Neural crest cell (in vitro differentiated cells): ENCODE results near the gene RCE1. TPM values are rescaled to one million over a fixed set of nuclear protein-coding genes. Genes with fewer than 3 reads are reported as not detected.

Experiments used
- DNase-seq: peaks from one replicate; pipeline ENCODE4 v3.0.0; 2021; ENCODE audit warnings: low read depth, mixed read lengths, low spot score
- H3K27ac Mint-ChIP-seq: one replicate; pipeline ENCODE4 v1.8.0; 2021; ENCODE audit warnings: mild to moderate bottlenecking, mixed read lengths; ENCODE audit not compliant: unreplicated experiment
- H3K27me3 Mint-ChIP-seq: 2 replicates; pipeline ENCODE4 v1.8.0; 2021; ENCODE audit warnings: low read depth, mild to moderate bottlenecking, mixed read lengths
- H3K36me3 Mint-ChIP-seq: 2 replicates; pipeline ENCODE4 v1.8.0; 2021; ENCODE audit warnings: low read depth, mild to moderate bottlenecking, mixed read lengths
- H3K4me1 Mint-ChIP-seq: 2 replicates; pipeline ENCODE4 v1.8.0; 2021; ENCODE audit warnings: mixed read lengths
- H3K4me3 Mint-ChIP-seq: one replicate; pipeline ENCODE4 v1.8.0; 2021; ENCODE audit warnings: mild to moderate bottlenecking, mixed read lengths
- H3K9me3 Mint-ChIP-seq: 2 replicates; pipeline ENCODE4 v1.8.0; 2021; ENCODE audit warnings: mixed read lengths
- CTCF ChIP-seq: fragments of 200-600 bp; sonication (generic); conservative IDR thresholded peaks from 2 replicates; pipeline ENCODE4 v1.5.0; 2021; ENCODE audit warnings: antibody characterized with exemption, mild to moderate bottlenecking
- total RNA-seq: library from RNA; stranded (reverse); gene quantifications from 2 replicates; pipeline ENCODE4 v1.2.1, GENCODE V29; 2021

Gene RCE1
- total RNA-seq, 1 donor from 2014 or later = 35.8 TPM

DNA sequence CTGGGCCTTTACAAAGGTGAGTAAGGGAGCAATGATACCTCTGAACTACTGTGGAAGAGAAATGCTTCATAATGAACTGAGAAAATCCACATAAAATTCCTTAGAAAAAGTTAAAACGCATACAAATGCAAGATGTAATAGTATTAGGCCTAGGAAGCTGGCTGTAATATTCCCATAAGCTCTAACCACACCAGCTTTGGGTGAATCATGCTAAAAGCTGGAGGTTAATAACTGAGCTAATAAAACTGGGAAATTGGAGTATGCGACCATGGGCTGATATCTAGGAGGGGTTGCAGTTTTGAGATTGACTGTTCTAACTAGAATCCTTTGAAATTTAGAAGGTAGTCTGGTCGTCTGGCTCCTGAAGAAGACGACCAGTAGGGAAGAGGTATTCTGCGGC, 28.6 kb upstream of the RCE1 start:
- no peaks in the 10 kb centered on the region for H3K9me3 Mint-ChIP-seq
- H3K27me3 Mint-ChIP-seq = no peaks in the 10 kb centered on the region
- no peaks in the 10 kb centered on the region for H3K36me3 Mint-ChIP-seq
- no peak overlapping the region for H3K4me3 Mint-ChIP-seq
- no peak for DNase-seq
- H3K4me1 Mint-ChIP-seq = no peaks in the 10 kb centered on the region
- no peak overlapping the region for H3K27ac Mint-ChIP-seq
- no peak for TF ChIP-seq CTCF

- Mint-ChIP-seq H3K27ac (no peak overlapping the region), H3K4me3 (no peak overlapping the region), H3K36me3 (no peaks in the 10 kb centered on the region), H3K9me3 (no peaks in the 10 kb centered on the region), H3K27me3 (no peaks in the 10 kb centered on the region), H3K4me1 (no peaks in the 10 kb centered on the region)
- no peak for TF ChIP-seq CTCF
- DNase-seq = no peak
These were observed 27.6 kb upstream of the RCE1 start for GRCh38 chr11:66815646-66816045.

GRCh38 chr11:66818231-66818955, 24.8 kb upstream of the RCE1 start:
- Mint-ChIP-seq H3K9me3 (no peaks in the 10 kb centered on the region), H3K27ac (no peak overlapping the region), H3K4me3 (no peak overlapping the region), H3K36me3 (no peaks in the 10 kb centered on the region), H3K27me3 (no peaks in the 10 kb centered on the region), H3K4me1 (no peaks in the 10 kb centered on the region)
- no peak for TF ChIP-seq CTCF
- DNase-seq = no peak

- no peak overlapping the region for H3K27ac Mint-ChIP-seq
- no peaks in the 10 kb centered on the region for H3K27me3 Mint-ChIP-seq
- H3K4me1 Mint-ChIP-seq = no peaks in the 10 kb centered on the region
- no peaks in the 10 kb centered on the region for H3K36me3 Mint-ChIP-seq
- no peak for TF ChIP-seq CTCF
- DNase-seq = no peak
- no peaks in the 10 kb centered on the region for H3K9me3 Mint-ChIP-seq
- H3K4me3 Mint-ChIP-seq = no peak overlapping the region
These were observed 22.9 kb upstream of the RCE1 start for GRCh38 chr11:66820381-66820780.

DNA sequence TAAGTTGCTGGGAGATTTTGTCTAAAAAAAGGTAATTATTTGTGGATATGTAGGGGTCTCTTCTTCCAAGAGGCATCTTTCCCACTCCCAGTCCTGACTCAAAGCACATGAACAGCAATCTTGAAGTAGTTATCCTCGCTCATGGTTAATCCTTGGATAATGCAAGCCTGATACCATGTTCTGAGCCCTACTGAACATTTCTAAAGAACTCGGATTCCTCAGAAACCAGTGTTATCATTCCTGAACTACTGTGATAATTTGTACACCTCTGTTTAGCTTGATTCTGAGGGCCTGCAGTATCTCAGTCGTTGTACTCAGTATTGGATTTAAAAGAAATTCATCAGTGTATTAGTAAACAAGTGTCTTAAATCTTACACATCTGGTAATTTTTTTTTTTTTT, 22.3 kb upstream of the RCE1 start:
- no peak overlapping the region for H3K27ac Mint-ChIP-seq
- DNase-seq = no peak
- H3K36me3 Mint-ChIP-seq = no peaks in the 10 kb centered on the region
- no peaks in the 10 kb centered on the region for H3K4me1 Mint-ChIP-seq
- TF ChIP-seq CTCF = no peak
- H3K4me3 Mint-ChIP-seq = no peak overlapping the region
- H3K9me3 Mint-ChIP-seq = no peaks in the 10 kb centered on the region
- H3K27me3 Mint-ChIP-seq = no peaks in the 10 kb centered on the region
